Activated T-cell treated with anti-CD3 and anti-CD28 coated beads, Interleukin-2, amount 50 U/mL, for 4 hours (primary cell): Measurements from ENCODE around the gene WDR27. TPM values are rescaled to one million over a fixed set of nuclear protein-coding genes. Genes with fewer than 3 reads are reported as not detected.

Experiments used
- ATAC-seq, 2 donors: fragments of 200-7000 bp; cut with Tn5 transposase; one replicate each; pipeline ENCODE4 v1.10.0; 2021
- DNase-seq: peaks from one replicate; pipeline ENCODE4 v3.0.0-alpha.2; 2020
- H3K27me3 Mint-ChIP-seq: one replicate; pipeline ENCODE4 v1.8.0; 2021; ENCODE audit warnings: low read depth, mixed read lengths
- H3K36me3 Mint-ChIP-seq: one replicate; pipeline ENCODE4 v1.8.0; 2022; ENCODE audit warnings: mixed read lengths; ENCODE audit not compliant: insufficient read depth
- H3K4me1 Mint-ChIP-seq: one replicate; pipeline ENCODE4 v1.8.0; 2021; ENCODE audit warnings: low read depth, mixed read lengths
- H3K4me3 Mint-ChIP-seq: one replicate; pipeline ENCODE4 v1.8.0; 2021; ENCODE audit warnings: mild to moderate bottlenecking, moderate library complexity, mixed read lengths
- H3K9me3 Mint-ChIP-seq: one replicate; pipeline ENCODE4 v1.8.0; 2021; ENCODE audit warnings: mixed read lengths
- total RNA-seq, 3 donors: library from RNA; stranded (reverse); gene quantifications; one replicate each; pipeline ENCODE4 v1.2.1, GENCODE V29; 2021

WDR27 gene
- total RNA-seq = 10 to 100 TPM; 11.9 to 14.4 (median 13.4) TPM

DNA sequence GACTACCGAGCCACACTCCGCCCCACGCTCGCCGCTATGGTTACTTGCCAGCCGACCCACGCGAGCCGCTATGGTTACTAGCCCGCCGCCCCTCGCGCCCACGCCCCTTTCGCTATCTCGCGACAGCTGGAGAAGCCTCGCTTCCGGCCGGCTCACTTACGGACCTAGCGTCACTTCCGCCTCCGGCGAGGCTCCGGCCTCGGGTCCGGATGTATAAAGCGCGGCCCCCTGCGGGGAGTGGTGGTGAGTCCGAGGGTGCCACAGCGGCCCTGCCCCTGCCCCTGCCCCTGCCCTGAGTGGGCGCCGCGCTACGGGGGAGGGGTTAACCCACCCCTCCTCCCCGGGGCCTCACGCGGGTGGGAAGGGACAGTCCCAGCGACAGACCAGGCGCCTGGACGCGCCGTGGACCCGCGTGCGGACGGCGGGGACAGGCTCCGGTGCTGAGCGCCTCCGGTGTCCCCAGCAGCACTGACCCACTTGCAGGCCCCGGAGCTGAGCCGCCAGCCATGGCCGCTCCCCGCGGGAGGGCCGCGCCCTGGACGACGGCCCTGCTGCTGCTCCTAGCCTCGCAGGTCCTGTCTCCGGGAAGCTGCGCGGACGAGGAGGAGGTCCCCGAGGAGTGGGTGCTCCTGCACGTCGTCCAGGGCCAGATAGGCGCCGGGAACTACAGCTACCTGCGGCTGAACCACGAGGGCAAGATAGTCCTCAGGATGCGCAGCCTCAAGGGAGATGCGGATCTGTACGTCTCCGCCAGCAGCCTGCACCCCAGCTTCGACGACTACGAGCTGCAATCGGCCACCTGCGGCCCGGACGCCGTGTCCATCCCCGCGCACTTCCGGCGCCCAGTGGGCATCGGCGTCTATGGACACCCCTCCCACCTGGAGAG is at the start of gene WDR27, which contains the start of gene C6orf120:
WDR27 (minus strand) TSS at position 76 of the 886 bp plus-strand sequence. CDS start 13,024 bp downstream, outside the sequence.
C6orf120 (plus strand) TSS at position 173 of the 886 bp plus-strand sequence; CDS start at position 507, 334 bp downstream.
- peak; percentile 99 for DNase-seq
- Mint-ChIP-seq H3K36me3 (peaks cover 10% of the 10 kb centered on the region), H3K4me3 (peak within 1 kb of the TSS; percentile 87), H3K4me1 (peaks cover 43% of the 10 kb centered on the region), H3K27me3 (no peaks in the 10 kb centered on the region), H3K9me3 (no peaks in the 10 kb centered on the region)
- ATAC-seq = peak; percentile 92 to 93

DNA sequence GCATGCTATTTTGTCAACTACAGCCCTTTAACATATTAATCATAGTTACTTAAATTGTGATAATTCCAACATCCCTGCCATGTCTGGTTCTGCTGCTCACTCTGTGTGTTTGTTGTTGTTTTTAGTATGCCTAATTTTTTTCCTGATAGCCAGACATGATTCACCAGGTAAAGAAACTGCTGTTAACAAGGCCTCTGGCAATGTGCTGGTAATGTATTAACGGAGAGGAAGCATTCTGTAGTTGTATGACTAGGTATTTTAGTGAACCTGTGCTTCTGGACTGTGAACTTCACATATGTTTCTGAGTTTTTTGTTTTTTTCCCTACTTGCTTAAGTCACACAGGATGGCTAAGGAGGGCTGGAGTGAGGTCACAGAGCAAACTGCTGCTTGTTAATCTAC is 44.7 kb upstream of the WDR27 start:
- peaks cover 19% of the 10 kb centered on the region for H3K9me3 Mint-ChIP-seq
- DNase-seq = no peak
- peaks cover 3% of the 10 kb centered on the region for H3K36me3 Mint-ChIP-seq

DNA sequence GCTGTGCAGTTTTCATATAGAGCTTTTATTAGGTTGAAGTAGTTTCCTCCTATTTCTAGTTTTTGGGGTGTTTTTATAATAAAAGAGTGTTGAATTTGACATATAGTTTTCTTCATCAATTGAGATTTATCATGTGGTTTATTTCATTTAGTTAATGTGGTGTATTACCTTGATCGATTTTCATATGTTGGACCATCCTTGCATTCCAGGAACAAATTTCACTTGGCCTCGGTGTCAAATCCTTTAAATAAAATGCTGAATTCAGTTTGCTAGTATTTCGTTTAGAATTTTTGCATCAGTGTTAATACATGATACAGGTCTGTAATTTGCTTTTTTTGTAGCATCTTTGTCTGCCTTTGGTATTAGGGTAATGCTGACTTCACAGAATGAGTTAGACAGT is 43.6 kb upstream of the WDR27 start:
- H3K36me3 Mint-ChIP-seq = peaks cover 3% of the 10 kb centered on the region
- peaks cover 10% of the 10 kb centered on the region for H3K4me1 Mint-ChIP-seq
- DNase-seq (no peak), ATAC-seq (no peak)
- H3K9me3 Mint-ChIP-seq = peaks cover 19% of the 10 kb centered on the region
- no peak overlapping the region for H3K4me3 Mint-ChIP-seq
- no peaks in the 10 kb centered on the region for H3K27me3 Mint-ChIP-seq

More for the DNA sequence above, 44.7 kb upstream of the WDR27 start:
- no peak for ATAC-seq
- H3K27me3 Mint-ChIP-seq = no peaks in the 10 kb centered on the region
- no peak overlapping the region for H3K4me3 Mint-ChIP-seq
- peaks cover 17% of the 10 kb centered on the region for H3K4me1 Mint-ChIP-seq

DNA sequence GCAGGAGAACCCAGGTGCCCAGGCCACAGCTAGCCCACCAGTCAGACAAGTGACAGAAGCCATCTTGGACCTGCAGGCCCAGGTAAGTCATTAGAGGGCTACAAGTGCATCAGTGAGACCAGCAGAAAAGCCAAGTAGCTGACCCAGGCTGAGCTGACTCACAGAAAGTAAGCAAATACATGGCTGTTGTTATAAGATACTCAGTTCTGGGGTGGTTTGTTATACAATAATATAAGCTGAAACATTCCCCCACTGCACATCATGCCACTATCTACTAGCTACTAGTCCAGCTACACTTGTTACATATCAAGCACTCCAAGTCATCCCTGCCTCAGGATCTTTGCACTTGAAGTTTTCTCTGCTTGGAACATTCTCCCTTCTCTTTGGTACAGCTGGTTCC is 39.5 kb upstream of the WDR27 start:
- H3K36me3 Mint-ChIP-seq = no peaks in the 10 kb centered on the region
- H3K4me3 Mint-ChIP-seq = no peak overlapping the region
- no peak for ATAC-seq
- H3K4me1 Mint-ChIP-seq = no peaks in the 10 kb centered on the region
- H3K27me3 Mint-ChIP-seq = no peaks in the 10 kb centered on the region
- peaks cover 7% of the 10 kb centered on the region for H3K9me3 Mint-ChIP-seq
- no peak for DNase-seq

DNA sequence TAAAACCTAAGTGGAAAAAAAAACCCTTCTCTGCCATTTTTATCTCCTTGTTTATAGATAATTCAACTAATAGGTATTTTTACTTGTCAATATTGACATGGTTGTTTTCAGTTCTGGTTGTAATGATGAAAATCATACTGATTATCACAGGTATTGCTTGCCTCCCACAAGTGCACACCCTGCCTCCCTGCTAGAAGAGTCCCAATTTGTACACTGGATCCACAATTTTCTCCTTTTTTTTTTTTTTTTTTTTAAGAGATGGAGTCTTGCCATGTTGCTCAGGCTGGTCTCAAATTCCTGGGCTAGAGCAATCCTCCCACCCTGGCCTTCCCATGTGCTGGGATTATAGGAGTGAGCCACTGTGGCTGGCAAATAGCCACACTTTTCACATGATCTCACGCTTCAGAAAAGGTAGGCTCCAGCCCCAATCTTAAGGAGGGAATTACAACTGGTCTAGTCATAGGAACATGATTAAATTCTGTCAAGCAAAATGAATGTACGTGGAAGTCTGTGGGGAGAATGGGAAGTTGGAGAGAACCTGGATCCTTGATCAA is 37.2 kb upstream of the WDR27 start:
- Mint-ChIP-seq H3K27me3 (peaks cover 16% of the 10 kb centered on the region), H3K9me3 (no peaks in the 10 kb centered on the region), H3K4me3 (no peak overlapping the region), H3K36me3 (no peaks in the 10 kb centered on the region), H3K4me1 (no peaks in the 10 kb centered on the region)
- DNase-seq = no peak
- no peak for ATAC-seq

DNA sequence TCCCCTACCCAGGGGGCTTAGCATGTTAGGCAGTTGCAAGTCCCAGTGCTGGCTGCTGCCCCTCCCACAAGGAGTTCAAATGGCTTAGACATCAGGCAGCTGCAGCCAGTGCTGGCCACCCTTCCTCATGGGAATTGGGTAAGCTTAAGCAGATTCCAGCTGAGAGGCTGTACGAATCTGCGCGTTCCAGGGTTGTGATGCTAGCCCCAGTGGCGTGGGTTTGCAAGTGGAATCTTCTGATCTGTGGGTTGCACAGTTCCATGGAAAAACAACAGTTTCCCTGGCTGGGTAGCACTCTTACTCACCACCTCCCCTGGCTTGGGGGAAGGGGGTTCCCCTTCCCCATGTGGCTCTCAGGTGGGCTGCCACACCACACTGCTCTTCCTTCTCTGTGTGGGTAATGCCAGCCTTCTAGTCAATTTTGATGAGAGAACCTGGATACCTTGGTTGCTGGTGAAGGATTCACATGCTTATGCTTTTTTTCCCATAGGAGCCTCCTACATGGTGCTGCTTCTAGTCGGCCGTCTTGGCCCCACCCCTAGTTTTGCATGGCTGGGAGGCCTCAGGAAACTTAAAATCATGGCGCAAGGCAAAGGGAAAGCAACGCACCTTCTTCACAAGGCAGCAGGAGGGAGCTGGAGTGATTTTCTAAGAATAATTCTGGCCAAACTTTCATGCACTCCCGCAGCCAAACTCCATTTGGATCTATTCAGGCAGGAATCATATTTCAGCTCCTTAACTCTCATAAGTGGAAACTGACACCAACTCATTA is 36.6 kb upstream of the WDR27 start:
- Mint-ChIP-seq H3K4me1 (no peaks in the 10 kb centered on the region), H3K27me3 (peaks cover 16% of the 10 kb centered on the region), H3K4me3 (no peak overlapping the region), H3K36me3 (no peaks in the 10 kb centered on the region), H3K9me3 (no peaks in the 10 kb centered on the region)
- DNase-seq (no peak), ATAC-seq (peak in 1 of 2 donors; percentile 7)

DNA sequence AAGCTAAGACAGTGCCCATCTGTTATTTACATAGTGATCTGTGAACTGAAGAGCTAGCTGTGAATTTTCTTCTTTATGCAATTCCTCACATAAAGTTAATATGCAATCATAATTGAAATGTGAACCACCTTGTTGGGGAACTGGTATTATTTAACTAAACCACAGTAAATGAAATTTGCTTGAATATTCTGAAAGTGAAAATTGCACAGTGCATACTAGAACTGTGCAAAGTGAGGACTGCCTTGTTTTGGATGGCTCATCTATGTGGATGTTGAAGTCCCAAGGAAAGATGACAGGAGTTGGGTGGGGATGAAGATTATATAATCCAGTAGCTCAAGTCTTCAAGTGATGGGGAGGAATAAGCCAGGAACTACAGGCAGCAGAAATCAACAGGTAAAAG is 28.1 kb upstream of the WDR27 start:
- Mint-ChIP-seq H3K4me1 (peaks cover 7% of the 10 kb centered on the region), H3K36me3 (no peaks in the 10 kb centered on the region), H3K9me3 (no peaks in the 10 kb centered on the region), H3K27me3 (peaks cover 11% of the 10 kb centered on the region), H3K4me3 (no peak overlapping the region)
- DNase-seq (no peak), ATAC-seq (no peak)

DNA sequence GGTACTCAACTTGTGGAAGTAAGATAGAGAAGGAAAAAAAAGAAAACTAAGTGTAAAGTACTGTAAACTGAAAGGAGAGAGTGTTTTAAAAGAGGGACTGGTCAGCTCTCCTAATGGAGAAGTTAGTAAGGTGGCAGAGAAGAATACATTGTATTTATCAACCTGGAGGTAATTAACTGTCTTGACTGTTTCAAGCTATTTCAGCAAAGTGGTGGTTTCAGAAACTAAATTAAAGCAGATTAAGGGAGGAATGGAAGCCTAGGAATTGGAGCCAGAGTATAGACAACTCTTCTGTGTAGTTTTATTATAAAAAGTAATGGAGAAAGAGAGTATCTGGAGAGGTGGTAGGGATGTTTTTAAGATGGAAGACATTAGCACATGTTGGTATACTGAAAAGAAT is 25.1 kb upstream of the WDR27 start:
- no peaks in the 10 kb centered on the region for H3K9me3 Mint-ChIP-seq
- H3K36me3 Mint-ChIP-seq = no peaks in the 10 kb centered on the region
- DNase-seq = no peak
- H3K27me3 Mint-ChIP-seq = no peaks in the 10 kb centered on the region
- H3K4me1 Mint-ChIP-seq = peaks cover 12% of the 10 kb centered on the region
- ATAC-seq = no peak
- H3K4me3 Mint-ChIP-seq = no peak overlapping the region

DNA sequence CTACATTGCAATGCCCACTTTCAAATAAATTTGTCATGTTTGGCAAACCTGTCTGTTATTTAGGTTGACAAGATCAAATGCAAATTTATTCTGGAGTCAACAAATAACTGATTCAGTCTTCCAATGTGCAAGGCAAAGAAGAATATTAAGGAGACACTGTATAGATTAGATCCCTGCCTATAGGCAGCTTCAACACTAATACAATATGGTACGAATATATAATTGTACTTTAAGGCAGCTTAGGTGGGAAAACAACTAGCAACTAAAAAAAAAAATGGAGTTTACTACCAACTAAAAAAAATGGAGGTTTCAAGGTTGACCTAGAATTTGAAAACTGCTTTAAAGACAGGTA is 24.2 kb upstream of the WDR27 start:
- Mint-ChIP-seq H3K4me1 (peaks cover 18% of the 10 kb centered on the region), H3K36me3 (no peaks in the 10 kb centered on the region), H3K27me3 (no peaks in the 10 kb centered on the region), H3K4me3 (peak overlapping the region; percentile 83), H3K9me3 (no peaks in the 10 kb centered on the region)
- ATAC-seq = no peak
- no peak for DNase-seq

DNA sequence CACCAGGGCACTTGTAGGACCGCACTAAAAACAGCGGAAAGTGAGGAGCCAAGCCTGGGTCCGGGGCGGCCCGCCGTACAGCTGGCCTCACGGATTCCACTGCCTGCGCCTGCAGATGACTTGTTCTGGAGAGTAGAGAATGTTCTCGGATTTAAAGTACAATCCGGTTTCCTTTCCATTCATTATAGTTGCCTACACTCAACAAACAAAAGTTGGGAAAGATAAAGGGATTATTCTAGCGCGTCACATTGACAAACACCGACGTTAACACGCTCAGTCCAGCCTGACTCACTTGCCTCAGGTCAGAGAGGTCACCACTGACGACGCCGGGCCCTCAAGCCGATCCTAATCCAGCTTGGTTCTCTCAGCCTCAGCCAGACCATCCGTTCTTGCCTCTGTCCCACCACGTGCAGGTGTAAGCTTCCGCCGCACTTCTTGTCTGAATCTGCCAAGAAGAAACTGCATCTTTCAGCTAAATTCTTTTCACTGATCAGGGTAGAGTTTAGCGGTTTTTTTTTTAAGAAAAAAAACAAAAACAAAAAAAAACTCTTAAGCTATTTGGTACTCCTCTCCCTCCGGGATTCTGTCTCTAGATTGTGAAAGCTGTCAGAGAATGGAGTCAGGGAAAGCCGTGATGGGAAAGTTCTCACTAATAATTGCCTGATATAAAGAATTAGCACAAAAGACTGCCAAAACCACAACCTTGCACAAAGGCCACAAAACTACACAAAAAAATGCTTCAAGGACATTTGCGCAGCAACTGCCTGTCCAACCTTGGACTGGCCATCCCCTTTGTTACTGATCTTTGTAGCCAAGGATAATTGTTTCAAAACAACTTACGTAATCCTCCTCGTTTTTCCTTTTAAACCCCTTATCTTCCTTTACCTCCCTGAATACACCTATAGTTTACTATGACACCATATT is 23.6 kb upstream of the WDR27 start:
- Mint-ChIP-seq H3K27me3 (no peaks in the 10 kb centered on the region), H3K4me1 (peaks cover 23% of the 10 kb centered on the region), H3K9me3 (no peaks in the 10 kb centered on the region), H3K4me3 (peak overlapping the region; percentile 83), H3K36me3 (peaks cover 1% of the 10 kb centered on the region)
- peak; percentile 3 to 4 for ATAC-seq
- DNase-seq = peak; percentile 7

DNA sequence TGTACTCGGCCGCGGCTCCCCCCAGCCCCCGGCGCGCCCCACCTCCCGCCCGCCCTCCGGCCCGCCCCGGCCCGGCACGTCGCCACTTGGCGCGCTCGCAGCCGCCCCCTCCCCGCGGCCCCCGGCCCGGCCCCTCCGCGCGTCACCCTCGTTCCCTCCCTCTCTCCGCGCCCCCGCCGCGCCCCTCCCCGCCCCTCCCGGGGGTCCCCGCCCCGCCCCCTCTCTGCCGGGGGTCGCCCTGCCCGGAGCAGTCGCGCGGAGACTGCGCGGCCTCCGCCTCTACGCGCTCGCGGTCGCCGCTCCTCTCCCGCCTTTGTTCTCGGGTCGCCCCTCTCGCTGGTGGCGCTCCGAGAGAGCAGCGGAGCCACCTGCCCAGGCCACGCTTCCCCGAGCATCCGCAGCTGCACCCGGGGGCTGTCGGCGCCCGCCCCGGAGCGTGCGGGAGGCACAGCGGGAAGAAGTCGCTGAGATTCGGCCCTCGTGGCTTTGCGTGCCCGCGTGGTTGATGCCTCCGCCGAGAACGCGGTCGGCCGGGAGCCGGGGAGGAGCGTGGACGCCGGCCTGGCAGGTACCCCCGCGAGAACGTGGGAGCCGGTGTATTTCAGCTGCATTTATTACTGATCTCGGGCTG is 22.8 kb upstream of the WDR27 start, which contains the start of gene PHF10:
PHF10 (minus strand) TSS at position 7 of the 631 bp plus-strand sequence. CDS start 569 bp downstream, outside the sequence.
- H3K9me3 Mint-ChIP-seq = no peaks in the 10 kb centered on the region
- DNase-seq = peak; percentile 72
- ATAC-seq = peak; percentile 68 to 74
- H3K27me3 Mint-ChIP-seq = no peaks in the 10 kb centered on the region
- H3K4me3 Mint-ChIP-seq = peak within 1 kb of the TSS; percentile 92
- H3K36me3 Mint-ChIP-seq = peaks cover 4% of the 10 kb centered on the region
- peaks cover 30% of the 10 kb centered on the region for H3K4me1 Mint-ChIP-seq

DNA sequence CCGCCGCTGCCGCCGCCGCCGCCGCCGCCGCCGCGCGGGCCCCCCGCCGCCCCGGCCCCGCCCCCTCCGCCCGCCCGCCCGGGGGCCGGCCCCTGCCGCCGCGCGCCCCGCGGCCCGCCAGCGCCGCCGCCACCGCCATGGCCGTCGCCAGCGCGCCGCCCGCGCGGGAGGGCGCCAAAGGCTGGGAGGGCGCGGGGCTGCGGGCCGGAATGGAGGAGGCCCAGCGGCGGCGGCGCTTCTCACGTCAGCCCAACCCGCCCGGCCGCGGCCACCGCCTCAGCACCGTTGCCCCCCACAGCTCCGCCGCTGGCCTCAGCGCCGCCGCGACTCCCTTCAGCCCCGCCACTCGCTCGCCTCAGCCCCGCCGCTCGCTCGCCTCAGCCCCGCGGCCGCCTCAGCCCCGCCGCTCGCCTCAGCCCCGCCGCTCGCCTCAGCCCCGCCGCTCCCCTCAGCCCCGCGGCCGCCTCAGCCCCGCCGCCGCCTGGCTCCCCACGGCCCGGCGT is 22.2 kb upstream of the WDR27 start:
- peak; percentile 56 to 58 for ATAC-seq
- H3K4me3 Mint-ChIP-seq = peak overlapping the region; percentile 59
- no peaks in the 10 kb centered on the region for H3K9me3 Mint-ChIP-seq
- H3K4me1 Mint-ChIP-seq = peaks cover 36% of the 10 kb centered on the region
- H3K27me3 Mint-ChIP-seq = no peaks in the 10 kb centered on the region
- peak; percentile 25 for DNase-seq
- H3K36me3 Mint-ChIP-seq = peaks cover 9% of the 10 kb centered on the region
